ENCODE results near the gene PELO.
"Not testable (repeated sequence)": the region's sequence is repeated elsewhere in the genome, so short reads cannot be mapped to it uniquely, and the experiment has no call there.

PELO gene

GRCh38 chr5:52799983-52800393 lies 12.3 kb downstream of the PELO start:
- in situ Hi-C loops (cut with MboI; ENCODE audit: low sequenced_read_pairs), result no loop called here

GRCh38 chr5:52800394-52801213 lies 12.9 kb downstream of the PELO start:
- in situ Hi-C loops (cut with MboI; ENCODE audit: low sequenced_read_pairs), result no loop called here

- in situ Hi-C loops (cut with MboI; ENCODE audit: low sequenced_read_pairs), result no loop called here
Measured at GRCh38 chr5:52801329-52801728, 13.6 kb downstream of the PELO start.

GRCh38 chr5:52802272-52802973 lies 14.7 kb downstream of the PELO start:
- in situ Hi-C loops (cut with MboI; ENCODE audit: low sequenced_read_pairs), result no loop called here

- in situ Hi-C loops (cut with MboI; ENCODE audit: low sequenced_read_pairs), result no loop called here
Measured at GRCh38 chr5:52802974-52803336, 15.2 kb downstream of the PELO start.

GRCh38 chr5:52804387-52804791 lies 16.7 kb downstream of the PELO start:
- in situ Hi-C loops (cut with MboI; ENCODE audit: low sequenced_read_pairs), result no loop called here

GRCh38 chr5:52804981-52805380 lies 17.3 kb downstream of the PELO start:
- in situ Hi-C loops (cut with MboI; ENCODE audit: low sequenced_read_pairs), result no loop called here

GRCh38 chr5:52805615-52806014 lies 17.9 kb downstream of the PELO start:
- in situ Hi-C loops (cut with MboI; ENCODE audit: low sequenced_read_pairs), result no loop called here

GRCh38 chr5:52807037-52807436 lies 19.3 kb downstream of the PELO start:
- in situ Hi-C loops (cut with MboI; ENCODE audit: low sequenced_read_pairs), result no loop called here

GRCh38 chr5:52807723-52808122 lies 20.0 kb downstream of the PELO start:
- in situ Hi-C loops (cut with MboI; ENCODE audit: low sequenced_read_pairs), result no loop called here

- in situ Hi-C loops (cut with MboI; ENCODE audit: low sequenced_read_pairs), result no loop called here
Measured at GRCh38 chr5:52808316-52808901, 20.7 kb downstream of the PELO start.

- in situ Hi-C loops (cut with MboI; ENCODE audit: low sequenced_read_pairs), result no loop called here
Measured at GRCh38 chr5:52809884-52810283, 22.2 kb downstream of the PELO start.

- in situ Hi-C loops (cut with MboI; ENCODE audit: low sequenced_read_pairs), result no loop called here
Measured at GRCh38 chr5:52810426-52810825, 22.7 kb downstream of the PELO start.

- in situ Hi-C loops (cut with MboI; ENCODE audit: low sequenced_read_pairs), result no loop called here
Measured at GRCh38 chr5:52811067-52811749, 23.5 kb downstream of the PELO start.

- in situ Hi-C loops (cut with MboI; ENCODE audit: low sequenced_read_pairs), result no loop called here
Measured at GRCh38 chr5:52814352-52815148, 26.8 kb downstream of the PELO start.

GRCh38 chr5:52817818-52818217 lies 30.1 kb downstream of the PELO start:
- in situ Hi-C loops (cut with MboI; ENCODE audit: low sequenced_read_pairs), result no loop called here

GRCh38 chr5:52818360-52818759 lies 30.6 kb downstream of the PELO start:
- in situ Hi-C loops (cut with MboI; ENCODE audit: low sequenced_read_pairs), result no loop called here

GRCh38 chr5:52818807-52819206 lies 31.1 kb downstream of the PELO start:
- in situ Hi-C loops (cut with MboI; ENCODE audit: low sequenced_read_pairs), result not testable (repeated sequence)

GRCh38 chr5:52821901-52822300 lies 34.2 kb downstream of the PELO start:
- in situ Hi-C loops (cut with MboI; ENCODE audit: low sequenced_read_pairs), result no loop called here

GRCh38 chr5:52822437-52822836 lies 34.7 kb downstream of the PELO start:
- in situ Hi-C loops (cut with MboI; ENCODE audit: low sequenced_read_pairs), result no loop called here

- in situ Hi-C loops (cut with MboI; ENCODE audit: low sequenced_read_pairs), result no loop called here
Measured at GRCh38 chr5:52824827-52825226, 37.1 kb downstream of the PELO start.

Data from hTERT RPE-1 (cell line).